HG03175 (cell line): Measurements from ENCODE around the gene MUC6.

ENCODE experiments used
- ATAC-seq: cut with Tn5 transposase; IDR thresholded peaks from one replicate; pipeline ENCODE4 v1.9.1; 2021; ENCODE audit warnings: mild to moderate bottlenecking, moderate library complexity; ENCODE audit not compliant: unreplicated experiment

Gene MUC6, protein sequence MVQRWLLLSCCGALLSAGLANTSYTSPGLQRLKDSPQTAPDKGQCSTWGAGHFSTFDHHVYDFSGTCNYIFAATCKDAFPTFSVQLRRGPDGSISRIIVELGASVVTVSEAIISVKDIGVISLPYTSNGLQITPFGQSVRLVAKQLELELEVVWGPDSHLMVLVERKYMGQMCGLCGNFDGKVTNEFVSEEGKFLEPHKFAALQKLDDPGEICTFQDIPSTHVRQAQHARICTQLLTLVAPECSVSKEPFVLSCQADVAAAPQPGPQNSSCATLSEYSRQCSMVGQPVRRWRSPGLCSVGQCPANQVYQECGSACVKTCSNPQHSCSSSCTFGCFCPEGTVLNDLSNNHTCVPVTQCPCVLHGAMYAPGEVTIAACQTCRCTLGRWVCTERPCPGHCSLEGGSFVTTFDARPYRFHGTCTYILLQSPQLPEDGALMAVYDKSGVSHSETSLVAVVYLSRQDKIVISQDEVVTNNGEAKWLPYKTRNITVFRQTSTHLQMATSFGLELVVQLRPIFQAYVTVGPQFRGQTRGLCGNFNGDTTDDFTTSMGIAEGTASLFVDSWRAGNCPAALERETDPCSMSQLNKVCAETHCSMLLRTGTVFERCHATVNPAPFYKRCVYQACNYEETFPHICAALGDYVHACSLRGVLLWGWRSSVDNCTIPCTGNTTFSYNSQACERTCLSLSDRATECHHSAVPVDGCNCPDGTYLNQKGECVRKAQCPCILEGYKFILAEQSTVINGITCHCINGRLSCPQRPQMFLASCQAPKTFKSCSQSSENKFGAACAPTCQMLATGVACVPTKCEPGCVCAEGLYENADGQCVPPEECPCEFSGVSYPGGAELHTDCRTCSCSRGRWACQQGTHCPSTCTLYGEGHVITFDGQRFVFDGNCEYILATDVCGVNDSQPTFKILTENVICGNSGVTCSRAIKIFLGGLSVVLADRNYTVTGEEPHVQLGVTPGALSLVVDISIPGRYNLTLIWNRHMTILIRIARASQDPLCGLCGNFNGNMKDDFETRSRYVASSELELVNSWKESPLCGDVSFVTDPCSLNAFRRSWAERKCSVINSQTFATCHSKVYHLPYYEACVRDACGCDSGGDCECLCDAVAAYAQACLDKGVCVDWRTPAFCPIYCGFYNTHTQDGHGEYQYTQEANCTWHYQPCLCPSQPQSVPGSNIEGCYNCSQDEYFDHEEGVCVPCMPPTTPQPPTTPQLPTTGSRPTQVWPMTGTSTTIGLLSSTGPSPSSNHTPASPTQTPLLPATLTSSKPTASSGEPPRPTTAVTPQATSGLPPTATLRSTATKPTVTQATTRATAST (N-terminal part only)

DNA sequence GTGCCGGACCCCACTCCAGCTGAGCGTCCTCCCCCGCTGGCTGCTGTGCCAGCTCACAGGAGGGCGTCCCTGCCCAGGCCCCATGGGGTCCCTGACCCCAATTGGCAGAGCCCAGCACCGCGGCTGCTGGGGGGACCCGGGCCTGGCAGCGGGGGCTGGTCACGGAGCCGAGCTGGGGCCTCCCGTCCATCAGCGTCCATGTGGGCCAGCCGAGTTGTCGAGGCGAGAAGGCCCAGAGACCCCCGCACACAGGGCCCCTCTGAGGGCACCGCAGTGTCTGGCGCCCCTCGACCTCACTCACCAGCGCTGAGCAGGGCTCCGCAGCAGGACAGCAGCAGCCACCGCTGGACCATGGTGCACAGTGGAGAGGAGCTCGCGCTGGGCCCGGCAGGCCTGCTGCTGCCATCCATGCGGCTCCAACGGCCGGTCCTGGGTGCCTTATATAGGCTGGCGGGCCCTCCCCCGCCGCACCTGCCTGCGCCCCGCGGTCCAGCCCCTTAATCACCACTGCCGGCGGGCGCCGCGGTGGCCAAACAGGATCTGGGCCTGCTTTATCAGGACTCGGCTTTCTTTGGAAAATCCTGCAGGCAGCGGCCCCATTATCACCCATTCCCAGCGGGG lies at the start of gene MUC6:
MUC6 (minus strand) TSS at position 416 of the 621 bp plus-strand sequence; CDS start at position 353, 63 bp downstream.
- no peak for ATAC-seq

DNA sequence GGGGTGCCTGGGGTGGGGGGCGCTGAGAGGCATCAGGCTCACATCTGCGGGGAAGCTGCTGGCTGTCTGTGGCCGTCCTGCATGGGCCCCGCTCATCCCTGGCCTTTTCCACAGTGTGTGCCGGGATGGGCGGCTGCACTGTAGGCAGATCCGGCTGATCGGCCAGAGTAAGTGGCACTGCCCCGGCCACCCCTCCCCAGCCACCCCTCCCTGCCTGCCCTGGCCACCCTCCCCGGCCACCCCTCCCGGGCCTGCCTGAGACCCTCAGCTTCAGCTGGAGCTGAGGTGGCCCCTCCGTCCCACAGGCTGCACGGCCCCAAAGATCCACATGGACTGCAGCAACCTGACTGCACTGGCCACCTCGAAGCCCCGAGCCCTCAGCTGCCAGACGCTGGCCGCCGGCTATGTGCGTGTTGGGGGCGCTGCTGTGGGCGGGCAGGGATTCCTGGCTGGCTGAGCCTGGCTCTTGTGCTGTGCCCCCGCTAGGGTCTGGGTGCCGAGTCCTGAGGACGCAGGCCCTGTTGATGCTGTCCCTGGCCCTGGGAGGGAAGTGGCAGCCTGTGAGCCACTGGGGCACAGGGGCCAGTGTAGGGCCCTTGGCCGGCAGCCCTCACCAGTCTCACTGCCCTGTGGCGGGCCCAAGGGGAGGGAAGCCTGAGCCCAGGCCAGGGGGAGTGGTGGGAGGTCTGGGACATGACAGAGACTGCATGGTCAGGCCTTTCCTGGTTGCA lies 49.1 kb upstream of the MUC6 start:
- ATAC-seq = no peak

- no peak for ATAC-seq
These were observed 48.3 kb upstream of the MUC6 start for GRCh38 chr11:1084561-1085439.

DNA sequence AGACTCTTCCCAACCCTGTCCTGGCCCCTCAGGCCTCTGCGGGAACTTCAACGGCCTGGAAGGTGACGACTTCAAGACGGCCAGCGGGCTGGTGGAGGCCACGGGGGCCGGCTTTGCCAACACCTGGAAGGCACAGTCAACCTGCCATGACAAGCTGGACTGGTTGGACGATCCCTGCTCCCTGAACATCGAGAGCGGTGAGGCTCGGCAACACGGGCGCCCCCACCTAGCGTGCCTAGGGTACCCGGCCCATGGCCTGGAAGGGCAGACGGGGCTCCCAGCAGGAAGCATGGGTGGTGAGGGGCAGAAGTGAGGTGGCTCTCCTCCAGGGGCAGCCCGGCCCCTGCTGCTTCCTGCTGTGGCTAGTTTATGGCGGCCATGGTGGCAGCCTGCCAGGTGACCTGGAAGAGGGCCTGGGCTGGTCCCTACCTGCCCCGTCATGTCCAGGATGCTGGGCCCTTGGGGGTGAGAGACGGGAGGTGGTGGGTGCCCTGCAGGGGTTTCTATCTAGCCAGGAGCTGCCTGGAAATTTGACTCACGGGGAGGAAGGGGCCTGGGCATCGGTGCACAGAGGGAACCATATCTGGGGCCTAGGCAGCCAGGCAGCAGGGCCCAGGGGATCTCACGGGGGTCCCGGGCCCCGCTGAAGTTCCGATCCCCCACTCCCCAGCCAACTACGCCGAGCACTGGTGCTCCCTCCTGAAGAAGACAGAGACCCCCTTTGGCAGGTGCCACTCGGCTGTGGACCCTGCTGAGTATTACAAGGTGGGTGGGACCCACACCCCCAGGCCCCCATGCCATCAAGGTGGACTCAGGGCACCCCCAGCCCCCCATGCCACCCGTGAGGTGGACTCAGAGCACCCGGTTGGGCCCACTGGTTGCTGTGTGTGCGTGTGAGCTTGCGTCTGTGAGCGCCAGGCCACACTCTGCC lies 47.4 kb upstream of the MUC6 start:
- no peak for ATAC-seq

- no peak for ATAC-seq
These were observed 46.5 kb upstream of the MUC6 start for GRCh38 chr11:1082728-1083620.

- no peak for ATAC-seq
These were observed 45.8 kb upstream of the MUC6 start for GRCh38 chr11:1082346-1082727.

DNA sequence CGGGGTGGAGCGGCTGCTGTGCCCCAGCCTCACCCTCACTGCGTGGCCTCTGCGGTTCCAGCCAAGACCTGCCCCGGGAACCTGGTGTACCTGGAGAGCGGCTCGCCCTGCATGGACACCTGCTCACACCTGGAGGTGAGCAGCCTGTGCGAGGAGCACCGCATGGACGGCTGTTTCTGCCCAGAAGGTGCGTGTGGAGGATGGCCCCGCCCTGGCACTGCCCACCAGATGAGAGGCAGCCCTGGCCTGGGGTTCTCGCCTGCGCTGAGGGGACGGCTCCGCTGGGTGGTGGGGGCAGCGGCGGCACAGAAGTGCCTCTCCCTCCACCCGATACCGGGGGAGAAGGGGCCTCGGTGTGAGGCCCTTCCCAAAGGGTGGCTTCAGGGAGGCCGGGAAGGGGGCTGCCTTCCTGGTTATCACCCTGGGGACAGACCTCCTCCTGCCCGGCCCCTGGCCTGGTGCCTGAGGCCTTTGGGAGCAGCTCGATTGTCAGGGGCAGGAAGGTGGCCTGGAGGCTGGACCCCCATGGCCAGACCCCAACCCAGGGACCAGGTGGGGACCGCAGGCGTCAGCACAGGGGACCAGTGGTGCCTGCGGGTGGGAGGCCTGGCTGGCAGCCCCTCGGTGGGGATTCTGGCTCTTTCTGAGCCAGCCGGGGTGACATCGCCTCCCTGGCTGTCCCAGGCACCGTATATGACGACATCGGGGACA lies 45.2 kb upstream of the MUC6 start:
- ATAC-seq = no peak

DNA sequence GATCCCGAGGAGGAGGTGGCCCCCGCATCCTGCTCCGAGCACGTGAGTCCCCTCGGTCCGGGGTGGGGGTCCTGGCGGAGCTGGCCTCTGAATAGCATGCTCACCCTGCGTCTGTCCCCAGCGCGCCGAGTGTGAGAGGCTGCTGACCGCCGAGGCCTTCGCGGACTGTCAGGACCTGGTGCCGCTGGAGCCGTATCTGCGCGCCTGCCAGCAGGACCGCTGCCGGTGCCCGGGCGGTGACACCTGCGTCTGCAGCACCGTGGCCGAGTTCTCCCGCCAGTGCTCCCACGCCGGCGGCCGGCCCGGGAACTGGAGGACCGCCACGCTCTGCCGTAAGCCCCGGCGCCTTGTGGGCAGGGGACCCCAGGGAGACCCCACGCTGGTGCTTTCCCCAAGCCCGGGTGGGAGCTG lies 41.7 kb upstream of the MUC6 start:
- ATAC-seq = no peak

DNA sequence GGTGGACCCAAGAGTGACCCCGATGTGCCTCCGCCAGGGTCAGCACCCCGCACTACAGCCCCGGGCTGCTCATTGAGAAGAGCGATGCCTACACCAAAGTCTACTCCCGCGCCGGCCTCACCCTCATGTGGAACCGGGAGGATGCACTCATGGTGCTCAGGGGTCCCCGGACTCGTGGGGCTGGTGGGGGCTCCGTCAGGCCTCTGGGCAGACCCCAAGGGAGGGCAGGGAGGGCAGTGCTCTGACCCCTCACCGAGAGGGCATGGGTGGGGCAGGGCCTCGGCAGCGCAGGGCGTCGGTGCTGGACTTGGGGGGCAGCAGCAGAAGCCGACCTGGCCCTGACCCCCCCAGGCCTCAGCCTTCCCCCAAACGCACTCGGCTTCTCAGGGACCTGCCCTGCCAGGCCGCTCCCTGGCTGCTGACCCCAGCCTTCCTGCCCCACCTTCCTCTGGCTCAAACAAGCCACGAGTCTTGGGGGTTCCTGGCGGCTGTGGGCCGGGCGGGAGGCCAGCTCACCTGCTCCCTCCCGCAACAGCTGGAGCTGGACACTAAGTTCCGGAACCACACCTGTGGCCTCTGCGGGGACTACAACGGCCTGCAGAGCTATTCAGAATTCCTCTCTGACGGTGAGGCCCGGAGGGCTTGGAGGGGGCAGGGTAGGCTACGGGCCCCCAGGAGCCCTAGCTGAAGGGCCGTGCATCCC lies 41.0 kb upstream of the MUC6 start:
- no peak for ATAC-seq

GRCh38 chr11:1077033-1077416 lies 40.5 kb upstream of the MUC6 start:
- no peak for ATAC-seq

- no peak for ATAC-seq
These were observed 39.6 kb upstream of the MUC6 start for GRCh38 chr11:1076061-1076665.

DNA sequence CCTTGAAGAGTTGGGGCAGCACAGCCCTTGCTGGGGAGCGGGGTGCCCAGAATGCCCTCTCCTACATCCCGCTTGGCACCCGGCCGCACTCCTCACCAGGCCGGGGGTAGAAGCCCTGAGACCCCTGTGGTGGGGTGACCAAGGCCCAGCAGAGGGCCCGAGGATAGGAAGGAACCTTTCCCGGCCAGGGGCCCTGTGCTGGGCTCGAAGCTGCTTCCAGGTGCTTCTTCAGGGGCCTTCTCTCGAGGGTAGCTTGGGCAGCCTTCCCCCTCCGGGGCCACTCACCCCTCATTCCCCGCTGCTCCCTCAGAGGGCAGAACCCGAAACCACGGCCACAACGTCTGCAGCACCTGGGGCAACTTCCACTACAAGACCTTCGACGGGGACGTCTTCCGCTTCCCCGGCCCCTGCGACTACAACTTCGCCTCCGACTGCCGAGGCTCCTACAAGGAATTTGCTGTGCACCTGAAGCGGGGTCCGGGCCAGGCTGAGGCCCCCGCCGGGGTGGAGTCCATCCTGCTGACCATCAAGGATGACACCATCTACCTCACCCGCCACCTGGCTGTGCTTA lies 38.9 kb upstream of the MUC6 start:
- no peak for ATAC-seq

DNA sequence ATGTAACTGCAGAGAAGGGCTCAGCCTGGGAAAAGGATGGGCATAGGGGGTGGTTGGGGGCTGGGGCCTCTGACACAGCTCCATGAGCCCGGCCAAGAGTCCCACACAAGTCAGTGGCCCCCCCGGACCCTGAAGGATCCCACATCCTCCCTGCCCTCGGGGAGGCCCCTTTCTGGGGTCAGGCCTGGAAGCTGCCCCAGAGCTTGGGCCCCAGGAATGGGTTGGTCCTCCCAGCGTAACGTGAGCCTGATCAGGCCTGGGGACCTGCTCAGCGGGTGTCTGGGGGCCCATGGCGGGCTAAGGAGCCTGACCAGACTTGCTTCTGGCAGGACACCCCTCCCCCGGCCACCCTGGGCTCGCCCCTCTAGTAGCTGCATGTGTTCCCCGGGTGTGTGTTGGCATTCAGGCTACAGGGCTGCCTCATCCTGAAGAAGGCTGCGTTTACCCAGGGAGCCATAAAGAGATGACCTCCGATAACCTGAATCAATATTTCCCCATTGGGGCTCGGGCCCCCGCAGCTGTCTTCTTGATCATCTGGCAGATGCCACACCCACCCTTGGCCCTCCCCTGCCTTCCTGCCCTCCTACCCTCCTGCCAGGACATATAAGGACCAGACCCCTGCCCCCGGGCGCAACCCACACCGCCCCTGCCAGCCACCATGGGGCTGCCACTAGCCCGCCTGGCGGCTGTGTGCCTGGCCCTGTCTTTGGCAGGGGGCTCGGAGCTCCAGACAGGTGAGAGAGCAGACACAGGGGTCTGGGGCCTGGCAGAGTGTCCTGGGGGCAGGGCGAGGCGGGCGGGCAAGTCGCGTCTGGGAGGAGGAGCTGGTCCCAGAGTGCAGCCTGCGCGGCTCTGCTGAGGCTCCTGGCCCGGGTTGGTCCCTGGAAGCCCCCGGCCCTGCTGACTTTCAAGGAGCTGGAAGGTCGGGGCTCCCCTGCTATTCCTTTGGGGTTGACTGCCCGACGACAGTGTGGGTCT lies 38.0 kb upstream of the MUC6 start, which contains the start of gene MUC2:
MUC2 (plus strand) TSS at position 631 of the 978 bp plus-strand sequence.
- ATAC-seq = no peak

- no peak for ATAC-seq
These were observed 37.3 kb upstream of the MUC6 start for GRCh38 chr11:1073851-1074243.
